Stomach (tissue), 9 donors: ENCODE data around the gene ARHGAP15. TPM values are rescaled to one million over a fixed set of nuclear protein-coding genes. Genes with fewer than 3 reads are reported as not detected.

Source experiments
- DNase-seq, 2 donors: peaks; one replicate each; pipeline versions ENCODE4 v3.0.0 to v3.0.0-alpha.2; 2013 to 2019
- H3K27ac ChIP-seq, 5 donors: fragments of 200-600 bp in 4 of 5; sonication (generic) in 4 of 5; one replicate each; pipeline ENCODE4 v1.5.1; 2013 to 2019; ENCODE audit warnings: mild to moderate bottlenecking in 1 of 5, moderate library complexity in 1 of 5
- H3K27me3 ChIP-seq, 3 donors: fragments of 200-600 bp; sonication (generic); one replicate each; pipeline ENCODE4 v1.5.1; 2017 to 2019; ENCODE audit warnings: mixed run types in 1 of 3
- H3K36me3 ChIP-seq, 4 donors: fragments of 200-600 bp; sonication (generic); 1 replicate in 3 of 4; 2 replicates in 1 of 4; pipeline ENCODE4 v1.5.1; 2016 to 2019
- H3K4me1 ChIP-seq, 4 donors: fragments of 200-600 bp; sonication (generic); one replicate each; pipeline ENCODE4 v1.5.1; 2016 to 2019
- H3K4me3 ChIP-seq, 4 donors: fragments of 200-600 bp; sonication (generic) in 3 of 4; one replicate each; pipeline ENCODE4 v1.5.1; 2016 to 2019; ENCODE audit warnings: mild to moderate bottlenecking in 1 of 4
- H3K9me3 ChIP-seq, 4 donors: fragments of 200-600 bp; sonication (generic); one replicate each; pipeline ENCODE4 v1.5.1; 2016 to 2019
- EP300 ChIP-seq: sonication (generic); formaldehyde crosslinking; IDR thresholded peaks from one replicate; pipeline ENCODE4 v1.6.1; 2017; ENCODE audit warnings: antibody characterized with exemption
- POLR2A ChIP-seq, 4 donors: fragments of 450-650 bp; IDR thresholded peaks; one replicate each; pipeline ENCODE4 v1.6.1; 2016; ENCODE audit warnings: antibody characterized with exemption in 4 of 4, control low read depth in 2 of 4, mild to moderate bottlenecking in 1 of 4, moderate library complexity in 1 of 4
- POLR2AphosphoS5 ChIP-seq, 3 donors: sonication (generic); formaldehyde crosslinking; IDR thresholded peaks; one replicate each; pipeline ENCODE4 v1.6.1; 2016; ENCODE audit warnings: antibody characterized with exemption in 3 of 3
- WGBS, 5 donors: extraction: QIAGEN DNeasy Blood & Tissue Kit in 3 of 5; methylation state at CpG; one replicate each; pipeline versions ENCODE4 v1.1.5 to v1.1.7; 2013 to 2018; 5-methylcytosine and 5-hydroxymethylcytosine counted together
- intact Hi-C: fragments of 100-400 bp; cut with DNase I; formaldehyde crosslinking; loops from one replicate; pipeline ENCODE4 v1.15.1; 2023; ENCODE audit warnings: low total_unique reads
- polyA plus RNA-seq, 3 donors: library from polyadenylated mRNA; stranded (reverse); fragments of 200-250 nt; gene quantifications; one replicate each; pipeline ENCODE4 v1.2.3, GENCODE V29; 2013
- total RNA-seq, 5 donors: library from RNA; depleted of rRNA; stranded (reverse); fragments of >200 nt; gene quantifications; one replicate each; pipeline versions ENCODE4 v1.1.0 to v1.2.3, GENCODE V29; 2014 to 2016
- TF ChIP-seq, protein P1 (sequence below), 7 experiments: fragments of 450-650 bp in 4 of 7; fragments of 200-600 bp in 3 of 7; sonication (generic) in 3 of 7; IDR thresholded peaks; one replicate each; pipeline ENCODE4 v1.5.1; 2016 to 2019; ENCODE audit warnings: antibody characterized with exemption in 7 of 7, control low read depth in 2 of 7, mild to moderate bottlenecking in 1 of 7
- donor health status: healthy with polysubstance abuse.
- donor health status: Bipolar disorder and iron deficiency.
- donor health status: healthy.

The ARHGAP15 gene
- total and polyA plus RNA-seq, 8 donors = 1.8 to 66.3 (median 6.8) TPM; not detected in 1

DNA sequence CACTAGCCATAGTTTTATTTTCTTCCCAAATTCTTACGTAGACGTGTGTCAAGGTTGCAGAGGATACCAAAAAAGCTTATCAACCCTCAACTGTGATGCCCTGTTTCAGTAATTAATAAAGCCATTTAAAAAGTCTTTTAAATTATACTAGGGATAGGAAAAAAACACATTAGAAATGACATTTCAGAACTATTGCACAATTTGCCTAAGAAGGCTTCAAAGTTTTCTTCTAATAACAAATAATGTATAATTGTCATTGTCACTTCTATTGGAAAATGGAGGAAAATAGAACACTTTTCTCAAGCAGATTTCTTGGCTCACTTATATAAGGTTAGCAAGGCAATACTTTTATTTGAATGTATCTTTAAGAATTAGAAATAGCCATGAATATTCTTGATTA, 253.8 kb downstream of the ARHGAP15 start:
- intact Hi-C loops = no loop called here
- no peak overlapping the region for H3K27ac ChIP-seq
- no peaks in the 10 kb centered on the region for H3K27me3 ChIP-seq
- TF ChIP-seq EP300 (no peak), POLR2A (IDR thresholded peaks at IDR 0.05) (no peak)
- DNase-seq = no peak
- H3K9me3 ChIP-seq = no peaks in the 10 kb centered on the region
- H3K36me3 ChIP-seq = no peaks in the 10 kb centered on the region
- no peaks in the 10 kb centered on the region for H3K4me1 ChIP-seq
- H3K4me3 ChIP-seq = no peak overlapping the region
- WGBS, 5 donors = 77 to 91% (median 84%) methylated on average over 2 of the region's 2 CpGs

DNA sequence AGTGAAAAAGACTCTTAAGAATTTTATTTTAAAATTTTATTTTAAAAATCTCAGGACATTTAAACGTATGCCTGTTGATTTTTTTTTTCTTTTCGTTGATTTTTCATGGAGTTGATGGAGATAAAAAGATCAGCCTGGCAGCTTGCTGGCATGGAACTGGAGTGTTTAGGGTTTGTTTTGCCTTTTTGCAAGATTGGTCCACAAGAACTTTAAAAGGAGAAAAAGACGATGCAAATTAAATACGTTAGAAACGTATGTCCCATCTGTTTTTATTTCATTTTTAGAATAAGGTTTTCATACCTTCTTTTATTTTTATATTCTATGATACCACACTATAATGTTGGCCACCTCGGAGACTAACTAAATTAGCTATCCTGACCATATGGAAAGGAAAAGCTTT, 254.9 kb downstream of the ARHGAP15 start:
- no peak overlapping the region for H3K27ac ChIP-seq
- H3K27me3 ChIP-seq = no peaks in the 10 kb centered on the region
- TF ChIP-seq POLR2AphosphoS5 (IDR thresholded peaks at IDR 0.05) (no peak), EP300 (no peak), POLR2A (IDR thresholded peaks at IDR 0.05) (no peak)
- TF ChIP-seq, protein P1, sequence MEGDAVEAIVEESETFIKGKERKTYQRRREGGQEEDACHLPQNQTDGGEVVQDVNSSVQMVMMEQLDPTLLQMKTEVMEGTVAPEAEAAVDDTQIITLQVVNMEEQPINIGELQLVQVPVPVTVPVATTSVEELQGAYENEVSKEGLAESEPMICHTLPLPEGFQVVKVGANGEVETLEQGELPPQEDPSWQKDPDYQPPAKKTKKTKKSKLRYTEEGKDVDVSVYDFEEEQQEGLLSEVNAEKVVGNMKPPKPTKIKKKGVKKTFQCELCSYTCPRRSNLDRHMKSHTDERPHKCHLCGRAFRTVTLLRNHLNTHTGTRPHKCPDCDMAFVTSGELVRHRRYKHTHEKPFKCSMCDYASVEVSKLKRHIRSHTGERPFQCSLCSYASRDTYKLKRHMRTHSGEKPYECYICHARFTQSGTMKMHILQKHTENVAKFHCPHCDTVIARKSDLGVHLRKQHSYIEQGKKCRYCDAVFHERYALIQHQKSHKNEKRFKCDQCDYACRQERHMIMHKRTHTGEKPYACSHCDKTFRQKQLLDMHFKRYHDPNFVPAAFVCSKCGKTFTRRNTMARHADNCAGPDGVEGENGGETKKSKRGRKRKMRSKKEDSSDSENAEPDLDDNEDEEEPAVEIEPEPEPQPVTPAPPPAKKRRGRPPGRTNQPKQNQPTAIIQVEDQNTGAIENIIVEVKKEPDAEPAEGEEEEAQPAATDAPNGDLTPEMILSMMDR (IDR thresholded peaks at IDR 0.05) = no peak
- H3K36me3 ChIP-seq = no peaks in the 10 kb centered on the region
- no peaks in the 10 kb centered on the region for H3K9me3 ChIP-seq
- H3K4me3 ChIP-seq = no peak overlapping the region
- intact Hi-C loops = no loop called here
- no peak for DNase-seq
- 88 to 91% (median 90%) methylated on average over 6 of the region's 6 CpGs for WGBS, 5 donors
- no peaks in the 10 kb centered on the region for H3K4me1 ChIP-seq

DNA sequence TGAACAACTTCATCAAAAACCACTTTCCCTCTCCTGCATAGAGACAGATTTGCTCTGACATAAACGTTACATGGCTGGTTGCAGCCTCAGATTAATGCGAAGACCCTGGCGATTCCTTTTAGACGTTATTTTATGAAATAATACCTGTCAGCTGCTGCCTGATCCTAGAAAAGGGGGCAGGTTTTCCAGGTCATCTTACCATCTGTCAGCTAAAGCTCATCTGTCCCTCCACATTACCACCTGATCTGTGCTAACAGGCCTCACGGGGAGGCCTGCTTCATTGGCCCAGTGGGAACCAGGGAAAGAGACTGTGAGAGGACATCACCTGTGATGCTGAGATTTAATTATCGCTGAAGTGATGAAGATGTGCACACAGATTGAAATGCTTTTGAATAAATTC, 261.0 kb downstream of the ARHGAP15 start:
- 87 to 90% (median 88%) methylated on average over 6 of the region's 6 CpGs for WGBS, 5 donors
- Histone ChIP-seq H3K27ac (no peak overlapping the region), H3K4me3 (no peak overlapping the region), H3K4me1 (no peaks in the 10 kb centered on the region), H3K9me3 (no peaks in the 10 kb centered on the region), H3K36me3 (no peaks in the 10 kb centered on the region), H3K27me3 (no peaks in the 10 kb centered on the region)
- no peak for TF ChIP-seq EP300
- no peak for TF ChIP-seq POLR2AphosphoS5 (IDR thresholded peaks at IDR 0.05)
- no peak for TF ChIP-seq POLR2A (IDR thresholded peaks at IDR 0.05)
- TF ChIP-seq, protein P1 (IDR thresholded peaks at IDR 0.05) = no peak
- intact Hi-C loops = no loop called here
- no peak for DNase-seq

DNA sequence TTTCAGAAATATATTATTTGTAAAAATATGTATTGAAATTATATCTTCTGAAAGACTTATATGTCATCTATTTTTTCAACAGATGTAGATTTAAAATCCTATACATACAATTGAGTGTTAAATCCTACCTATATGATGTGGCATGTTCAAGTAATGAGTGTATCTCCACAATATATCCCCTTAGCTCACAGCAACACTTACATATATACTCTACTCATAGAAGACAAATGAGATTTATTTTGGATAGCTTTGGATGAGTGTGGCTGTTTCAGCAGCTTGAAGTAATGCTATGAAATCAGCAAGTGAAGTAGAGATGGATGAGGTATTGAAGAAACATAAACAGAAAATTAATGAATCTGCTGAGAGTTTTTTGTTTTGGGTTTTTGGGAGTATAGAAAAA, 263.1 kb downstream of the ARHGAP15 start:
- Histone ChIP-seq H3K4me3 (no peak overlapping the region), H3K9me3 (no peaks in the 10 kb centered on the region), H3K27me3 (no peaks in the 10 kb centered on the region), H3K36me3 (no peaks in the 10 kb centered on the region), H3K27ac (no peak overlapping the region), H3K4me1 (no peaks in the 10 kb centered on the region)
- intact Hi-C loops = no loop called here
- no peak for TF ChIP-seq POLR2AphosphoS5 (IDR thresholded peaks at IDR 0.05)
- TF ChIP-seq, protein P1 (IDR thresholded peaks at IDR 0.05) = no peak
- TF ChIP-seq POLR2A (IDR thresholded peaks at IDR 0.05) = no peak
- no peak for DNase-seq

DNA sequence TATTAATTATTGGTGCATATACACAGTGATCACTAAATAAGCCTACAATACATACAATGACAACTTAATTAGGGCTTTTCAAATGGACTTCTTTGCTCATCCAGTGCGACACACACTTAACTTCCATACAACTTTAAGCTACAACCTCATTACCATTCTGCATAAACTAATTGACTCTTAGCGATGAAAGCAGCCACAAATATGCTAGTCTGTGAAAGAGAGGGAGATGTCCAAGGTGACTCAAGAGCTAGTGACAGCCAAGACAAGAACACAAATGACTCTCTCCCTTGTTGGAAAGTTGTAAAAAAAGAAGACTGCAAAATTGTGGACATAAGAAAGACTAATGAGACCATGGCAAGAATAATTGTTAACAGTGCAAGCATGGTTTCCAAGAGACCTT, 264.8 kb downstream of the ARHGAP15 start:
- intact Hi-C loops = no loop called here
- no peak for TF ChIP-seq POLR2A (IDR thresholded peaks at IDR 0.05)
- no peak for TF ChIP-seq POLR2AphosphoS5 (IDR thresholded peaks at IDR 0.05)
- TF ChIP-seq, protein P1 (IDR thresholded peaks at IDR 0.05) = no peak
- TF ChIP-seq EP300 = no peak
- Histone ChIP-seq H3K27ac (no peak overlapping the region), H3K36me3 (no peaks in the 10 kb centered on the region), H3K9me3 (no peaks in the 10 kb centered on the region), H3K4me3 (no peak overlapping the region), H3K4me1 (no peaks in the 10 kb centered on the region), H3K27me3 (no peaks in the 10 kb centered on the region)
- 94 to 98% (median 95%) methylated on average over 2 of the region's 2 CpGs for WGBS, 5 donors
- DNase-seq = no peak
